Liver (tissue), 9 donors: ENCODE measurements around the gene CAP2. TPM values are rescaled to one million over a fixed set of nuclear protein-coding genes. Genes with fewer than 3 reads are reported as not detected.

Source experiments
- DNase-seq: peaks from one replicate; pipeline ENCODE4 v3.0.0-alpha.2; 2017; ENCODE audit warnings: low spot score
- H3K27ac ChIP-seq, 2 donors: one replicate each; pipeline ENCODE4 v1.7.0; 2013; ENCODE audit warnings: inconsistent platforms in 2 of 2, low read length in 2 of 2, control low read depth in 1 of 2, low read depth in 1 of 2, mild to moderate bottlenecking in 1 of 2
- H3K27me3 ChIP-seq, 4 donors: one replicate each; pipeline versions ENCODE4 v1.6.1 to v1.7.0; 2013; ENCODE audit warnings: low read length in 3 of 4, inconsistent platforms in 1 of 4, mild to moderate bottlenecking in 1 of 4, moderate library complexity in 1 of 4; ENCODE audit not compliant: control insufficient read depth in 4 of 4, insufficient read depth in 4 of 4
- H3K36me3 ChIP-seq, 4 donors: one replicate each; pipeline versions ENCODE4 v1.6.1 to v1.7.0; 2013; ENCODE audit warnings: low read length in 3 of 4, mild to moderate bottlenecking in 3 of 4, low read depth in 1 of 4, moderate library complexity in 1 of 4; ENCODE audit not compliant: control insufficient read depth in 4 of 4, insufficient read depth in 3 of 4
- H3K4me1 ChIP-seq, 4 donors: one replicate each; pipeline versions ENCODE4 v1.6.1 to v1.7.0; 2013; ENCODE audit warnings: low read length in 3 of 4, mild to moderate bottlenecking in 3 of 4, moderate library complexity in 1 of 4; ENCODE audit not compliant: control insufficient read depth in 4 of 4, insufficient read depth in 4 of 4
- H3K4me3 ChIP-seq, 3 donors: one replicate each; pipeline versions ENCODE4 v1.6.1 to v1.7.0; 2013; ENCODE audit warnings: low read length in 3 of 3, control low read depth in 1 of 3, low read depth in 1 of 3, mild to moderate bottlenecking in 1 of 3
- H3K9ac ChIP-seq, 2 donors: one replicate each; pipeline ENCODE4 v1.7.0; 2013; ENCODE audit warnings: low read length in 2 of 2, mild to moderate bottlenecking in 2 of 2, moderate library complexity in 2 of 2, control low read depth in 1 of 2, low read depth in 1 of 2
- H3K9me3 ChIP-seq, 4 donors: one replicate each; pipeline versions ENCODE4 v1.6.1 to v1.7.0; 2013; ENCODE audit warnings: low read length in 3 of 4; ENCODE audit not compliant: control insufficient read depth in 4 of 4
- ATF3 ChIP-seq: IDR thresholded peaks from 2 replicates; pipeline ENCODE4 v1.6.1; 2016; ENCODE audit warnings: antibody characterized with exemption
- CTCF ChIP-seq: fragments of 150-350 bp; IDR thresholded peaks from 2 replicates; pipeline ENCODE4 v1.5.1; 2017; ENCODE audit warnings: improper control_type of control experiment, low read depth, low read length; ENCODE audit not compliant: missing input control
- EGR1 ChIP-seq, 2 donors: IDR thresholded peaks; 2 replicates each; pipeline ENCODE4 v1.6.1; 2016 to 2018; ENCODE audit warnings: antibody characterized with exemption in 2 of 2, low read depth in 2 of 2
- FOXA2 ChIP-seq: IDR thresholded peaks from 2 replicates; pipeline ENCODE4 v1.6.1; 2016; ENCODE audit warnings: antibody characterized with exemption
- GABPA ChIP-seq, 2 donors: IDR thresholded peaks in 1 of 2; conservative IDR thresholded peaks in 1 of 2; 2 replicates each; pipeline ENCODE4 v1.6.1; 2016; ENCODE audit warnings: antibody characterized with exemption in 2 of 2, mild to moderate bottlenecking in 1 of 2, moderate library complexity in 1 of 2
- HNF4A ChIP-seq, 2 donors: conservative IDR thresholded peaks; 2 replicates each; pipeline ENCODE4 v1.6.1; 2016; ENCODE audit warnings: antibody characterized with exemption in 2 of 2, mild to moderate bottlenecking in 2 of 2
- HNF4G ChIP-seq: IDR thresholded peaks from 2 replicates; pipeline ENCODE4 v1.6.1; 2016; ENCODE audit warnings: antibody characterized with exemption
- JUND ChIP-seq, 2 donors: IDR thresholded peaks; 2 replicates each; pipeline ENCODE4 v1.6.1; 2016; ENCODE audit warnings: antibody characterized with exemption in 2 of 2
- MAX ChIP-seq: IDR thresholded peaks from 2 replicates; pipeline ENCODE4 v1.6.1; 2016; ENCODE audit warnings: antibody characterized with exemption
- NR2F2 ChIP-seq: IDR thresholded peaks from 2 replicates; pipeline ENCODE4 v1.6.1; 2016; ENCODE audit warnings: antibody characterized with exemption
- RAD21 ChIP-seq, 2 donors: IDR thresholded peaks; 2 replicates each; pipeline ENCODE4 v1.6.1; 2016; ENCODE audit warnings: antibody characterized with exemption in 2 of 2, mild to moderate bottlenecking in 2 of 2
- REST ChIP-seq: IDR thresholded peaks from 2 replicates; pipeline ENCODE4 v1.6.1; 2016; ENCODE audit warnings: antibody characterized with exemption, mild to moderate bottlenecking
- RXRA ChIP-seq, 2 donors: IDR thresholded peaks; 2 replicates each; pipeline ENCODE4 v1.6.1; 2017 to 2018; ENCODE audit warnings: antibody characterized with exemption in 2 of 2, mild to moderate bottlenecking in 1 of 2
- SP1 ChIP-seq: IDR thresholded peaks from 2 replicates; pipeline ENCODE4 v1.6.1; 2018; ENCODE audit warnings: antibody characterized with exemption, mild to moderate bottlenecking
- TAF1 ChIP-seq: conservative IDR thresholded peaks from 2 replicates; pipeline ENCODE4 v1.6.1; 2016; ENCODE audit warnings: antibody characterized with exemption, mild to moderate bottlenecking
- YY1 ChIP-seq: IDR thresholded peaks from 2 replicates; pipeline ENCODE4 v1.6.1; 2016; ENCODE audit warnings: antibody characterized with exemption, mild to moderate bottlenecking
- ZBTB33 ChIP-seq: IDR thresholded peaks from 2 replicates; pipeline ENCODE4 v1.6.1; 2016; ENCODE audit warnings: antibody characterized with exemption
- WGBS: extraction: QIAGEN DNeasy Blood & Tissue Kit; methylation state at CpG from one replicate; pipeline ENCODE4 v1.1.7; 2013; 5-methylcytosine and 5-hydroxymethylcytosine counted together
- polyA plus RNA-seq, 2 donors: library from polyadenylated mRNA; stranded (reverse) in 1 of 2; unstranded in 1 of 2; fragments of 200-250 nt in 1 of 2; fragments of >200 nt in 1 of 2; fragmentation: Nextera tagmentation in 1 of 2; extraction: Ambion mirVana in 1 of 2; gene quantifications; one replicate each; pipeline versions ENCODE4 v1.2.1 to v1.2.3, GENCODE V29; 2013 to 2015
- total RNA-seq, 2 donors: library from RNA; depleted of rRNA; stranded (reverse); fragments of >200 nt; gene quantifications; one replicate each; pipeline ENCODE4 v1.2.3, GENCODE V29; 2014
- donor health status: healthy.
- donor health status: healthy.
- donor health status: healthy.
- donor health status: healthy.
- donor health status: healthy.

Gene CAP2
- total and polyA plus RNA-seq, 4 donors: 1.2 to 6.4 (median 2.5) TPM

GRCh38 chr6:17416806-17417205, 23.4 kb downstream of the CAP2 start:
- H3K27ac ChIP-seq: no peak overlapping the region
- no peaks in the 10 kb centered on the region for H3K27me3 ChIP-seq
- no peaks in the 10 kb centered on the region for H3K4me1 ChIP-seq
- H3K9me3 ChIP-seq: no peaks in the 10 kb centered on the region
- no peak for DNase-seq
- H3K4me3 ChIP-seq: no peak overlapping the region
- TF ChIP-seq ATF3: no peak
- no peak for TF ChIP-seq RXRA (IDR thresholded peaks at IDR 0.05)
- TF ChIP-seq JUND (IDR thresholded peaks at IDR 0.05): no peak
- no peak for TF ChIP-seq RAD21 (IDR thresholded peaks at IDR 0.05)
- no peak for TF ChIP-seq NR2F2
- TF ChIP-seq CTCF: no peak
- no peak for TF ChIP-seq HNF4G
- TF ChIP-seq REST: no peak
- no peak for TF ChIP-seq HNF4A (conservative IDR thresholded peaks at IDR 0.05)
- TF ChIP-seq EGR1 (IDR thresholded peaks at IDR 0.05; ENCODE audit: low read depth in 2 of 2): no peak
- no peak for TF ChIP-seq YY1
- no peak for TF ChIP-seq MAX
- TF ChIP-seq SP1: no peak
- no peak for TF ChIP-seq GABPA (IDR thresholded peaks at IDR 0.05 in 1 of 2, conservative IDR thresholded peaks at IDR 0.05 in 1 of 2)
- no peak overlapping the region for H3K9ac ChIP-seq
- no peaks in the 10 kb centered on the region for H3K36me3 ChIP-seq

GRCh38 chr6:17417817-17418216, 24.4 kb downstream of the CAP2 start:
- H3K4me3 ChIP-seq: no peak overlapping the region
- H3K36me3 ChIP-seq: no peaks in the 10 kb centered on the region
- H3K9me3 ChIP-seq: no peaks in the 10 kb centered on the region
- H3K9ac ChIP-seq: no peak overlapping the region
- H3K27ac ChIP-seq: no peak overlapping the region
- no peaks in the 10 kb centered on the region for H3K4me1 ChIP-seq
- no peaks in the 10 kb centered on the region for H3K27me3 ChIP-seq
- no peak for DNase-seq
- WGBS: 83% methylated on average over 4 of the region's 4 CpGs
- TF ChIP-seq ATF3 (no peak), SP1 (no peak), ZBTB33 (no peak), EGR1 (IDR thresholded peaks at IDR 0.05; ENCODE audit: low read depth in 2 of 2) (no peak), RAD21 (IDR thresholded peaks at IDR 0.05) (no peak), MAX (no peak), YY1 (no peak), JUND (IDR thresholded peaks at IDR 0.05) (no peak), GABPA (IDR thresholded peaks at IDR 0.05 in 1 of 2, conservative IDR thresholded peaks at IDR 0.05 in 1 of 2) (no peak), REST (no peak), FOXA2 (no peak), HNF4G (no peak), TAF1 (no peak), CTCF (no peak)
